GM12875 (cell line): ENCODE measurements around the gene PSME2.

ENCODE experiments used
- H3K4me3 ChIP-seq: one replicate; pipeline ENCODE4 v1.5.1; 2011; ENCODE audit warnings: low read depth, low read length, control low read depth
- CTCF ChIP-seq: IDR thresholded peaks from 2 replicates; pipeline ENCODE4 v1.5.1; 2011; ENCODE audit warnings: low read depth, mild to moderate bottlenecking, control low read depth, inconsistent platforms, low read length, moderate library complexity, borderline replicate concordance; ENCODE audit not compliant: insufficient read depth

Gene PSME2

GRCh38 chr14:24098927-24099813 lies 47.2 kb downstream of the PSME2 start:
- H3K4me3 ChIP-seq: no peak overlapping the region
- TF ChIP-seq CTCF: no peak

DNA sequence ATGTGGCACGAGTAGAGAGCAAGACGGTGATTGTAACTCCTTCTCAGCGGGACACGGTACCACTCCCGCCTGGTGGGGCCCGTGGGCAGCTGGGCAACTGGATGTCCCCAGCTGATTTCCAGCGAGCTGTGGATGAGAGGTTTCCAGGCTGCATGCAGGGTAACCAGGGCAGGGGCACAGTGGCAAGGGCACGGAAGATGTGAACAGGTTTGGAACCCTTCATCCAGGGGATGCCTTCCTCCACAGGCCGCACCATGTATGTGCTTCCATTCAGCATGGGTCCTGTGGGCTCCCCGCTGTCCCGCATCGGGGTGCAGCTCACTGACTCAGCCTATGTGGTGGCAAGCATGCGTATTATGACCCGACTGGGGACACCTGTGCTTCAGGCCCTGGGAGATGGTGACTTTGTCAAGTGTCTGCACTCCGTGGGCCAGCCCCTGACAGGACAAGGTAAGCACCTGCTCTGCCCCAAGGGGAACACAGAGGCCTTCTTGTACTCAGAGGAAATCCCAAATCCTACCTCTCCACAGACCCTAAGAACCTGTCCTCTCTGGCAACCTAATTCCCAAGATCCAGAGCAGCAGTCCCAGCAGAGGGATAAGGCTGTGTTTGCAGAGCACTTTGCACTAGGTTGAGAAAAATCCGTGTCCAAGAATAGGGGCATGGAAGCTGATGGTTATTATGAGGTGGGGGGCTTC lies 48.0 kb downstream of the PSME2 start:
- no peak for TF ChIP-seq CTCF
- H3K4me3 ChIP-seq: no peak overlapping the region

GRCh38 chr14:24096545-24097181 lies 49.7 kb downstream of the PSME2 start:
- H3K4me3 ChIP-seq: no peak overlapping the region
- TF ChIP-seq CTCF: no peak

DNA sequence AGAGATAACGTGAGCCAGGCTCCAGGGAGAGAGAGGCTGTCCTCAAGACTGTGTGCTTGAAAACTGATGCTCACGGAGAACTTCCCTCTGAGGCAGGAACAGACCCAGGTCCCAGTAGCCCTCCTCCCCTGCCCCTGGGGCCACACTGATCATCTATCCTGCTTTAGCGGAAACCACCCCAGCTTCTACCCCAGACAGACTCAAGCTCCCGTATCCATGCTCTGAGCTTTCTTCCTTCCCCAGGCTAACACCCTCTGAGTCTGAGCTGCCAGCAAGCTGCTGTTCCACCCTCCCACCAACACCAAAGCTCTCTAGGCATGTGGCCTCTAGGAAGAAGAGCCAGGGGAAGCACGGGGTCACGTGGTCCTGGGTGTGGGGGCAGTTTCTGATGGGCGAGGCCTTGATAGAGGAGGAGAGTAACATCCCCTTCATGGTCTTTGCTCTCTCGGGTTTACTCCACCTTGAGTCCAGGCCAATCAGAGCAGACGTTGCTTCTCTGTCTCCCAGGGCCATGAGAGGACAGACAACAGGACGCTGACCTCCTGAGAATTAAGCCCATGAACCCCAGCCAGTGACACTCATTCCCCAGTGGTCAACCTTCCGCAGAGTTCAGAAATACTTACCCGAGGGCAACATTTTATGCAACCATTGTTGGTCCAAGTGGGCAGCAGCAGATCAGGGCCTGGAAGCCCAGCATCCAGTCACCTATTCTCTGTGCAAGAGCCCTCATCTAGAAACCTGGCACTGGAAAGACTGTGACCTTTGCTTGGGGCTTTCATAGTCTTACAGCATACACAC lies 50.9 kb downstream of the PSME2 start:
- no peak for TF ChIP-seq CTCF
- peak overlapping the region; percentile 73 for H3K4me3 ChIP-seq

DNA sequence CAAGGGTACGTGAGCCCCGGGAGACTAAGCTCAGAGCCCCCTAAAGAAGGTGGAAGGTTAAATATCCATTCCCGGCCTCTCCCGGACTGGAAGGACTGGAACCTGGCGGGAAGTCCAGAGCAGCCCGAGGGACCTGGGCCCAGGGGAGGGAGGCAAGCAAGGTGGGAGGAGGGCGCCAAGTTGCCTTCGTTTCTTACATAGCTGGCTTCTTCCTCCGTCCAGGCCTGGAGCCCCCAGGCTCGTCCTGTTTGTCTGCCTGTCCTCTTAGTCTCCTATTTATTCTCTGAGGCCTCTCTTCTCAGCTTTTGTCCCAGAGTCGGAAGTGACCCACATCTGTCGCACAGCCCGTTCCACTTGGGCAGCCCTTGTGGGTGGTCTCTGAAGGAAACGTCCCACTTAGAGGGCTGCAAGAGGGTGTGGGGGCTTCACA lies 51.6 kb downstream of the PSME2 start:
- H3K4me3 ChIP-seq: peak overlapping the region; percentile 73
- no peak for TF ChIP-seq CTCF

DNA sequence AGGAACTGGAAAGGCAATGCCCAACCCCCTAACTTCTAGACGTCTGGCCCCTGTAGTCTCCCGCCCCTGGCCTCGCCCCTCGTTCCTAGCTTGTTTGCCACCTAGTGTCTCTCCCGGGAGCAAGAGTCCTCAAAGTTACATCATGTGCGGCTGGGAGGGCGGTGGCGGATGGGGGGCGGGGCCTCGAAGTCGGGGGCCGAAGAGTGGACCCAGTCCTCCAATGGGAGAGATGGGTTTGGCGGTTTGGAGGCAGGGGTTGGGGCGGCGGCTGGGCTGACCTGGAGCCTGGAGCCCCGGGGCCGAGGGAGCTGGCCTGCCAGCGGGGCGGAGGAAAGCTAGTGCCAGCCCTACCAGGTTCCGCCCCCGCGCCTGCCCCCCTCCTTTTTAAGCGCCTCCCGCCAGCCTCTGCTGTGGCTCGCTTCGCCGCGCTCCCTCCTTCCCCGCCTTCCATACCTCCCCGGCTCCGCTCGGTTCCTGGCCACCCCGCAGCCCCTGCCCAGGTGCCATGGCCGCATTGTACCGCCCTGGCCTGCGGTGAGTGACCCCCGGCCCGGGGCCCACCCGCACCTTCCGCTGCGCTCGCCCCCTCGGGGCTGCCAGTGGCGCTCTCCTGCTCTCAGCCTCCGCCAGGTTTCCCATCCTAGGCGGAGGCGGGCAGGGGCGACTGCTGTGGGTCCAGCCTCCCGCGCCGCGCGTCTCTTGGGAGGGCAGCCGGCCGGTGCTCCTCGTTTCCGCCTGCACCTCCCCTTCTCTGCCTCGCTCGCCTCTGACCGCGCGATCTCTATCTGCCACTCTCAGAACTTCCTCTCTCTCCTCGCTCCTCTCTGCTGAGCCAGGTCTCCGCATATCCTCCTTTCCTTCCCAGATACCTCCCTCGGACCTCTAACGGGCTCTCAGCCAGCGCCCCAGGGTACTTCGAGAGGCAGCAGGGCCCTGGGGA lies 52.2 kb downstream of the PSME2 start, which contains the start of gene PCK2:
PCK2 (plus strand) TSS at position 411 of the 940 bp plus-strand sequence; CDS start at position 506, 95 bp downstream.
- no peak for TF ChIP-seq CTCF

More for the DNA sequence above, 52.2 kb downstream of the PSME2 start, which contains the start of gene PCK2:
- peak within 1 kb of the TSS; percentile 73 for H3K4me3 ChIP-seq
